Breast epithelium (tissue), 3 donors: ENCODE measurements around the gene PAPSS2.

Experiments
- CTCF ChIP-seq, 3 donors: fragments of 450-650 bp; IDR thresholded peaks; one replicate each; pipeline ENCODE4 v1.5.1; 2016 to 2017; ENCODE audit warnings: antibody characterized with exemption in 3 of 3, mild to moderate bottlenecking in 3 of 3, moderate library complexity in 3 of 3
- POLR2A ChIP-seq: fragments of 450-650 bp; IDR thresholded peaks from one replicate; pipeline ENCODE4 v1.6.1; 2016; ENCODE audit warnings: antibody characterized with exemption, mild to moderate bottlenecking, moderate library complexity
- POLR2AphosphoS5 ChIP-seq, 3 donors: sonication (generic); formaldehyde crosslinking; IDR thresholded peaks; one replicate each; pipeline ENCODE4 v1.6.1; 2017; ENCODE audit warnings: antibody characterized with exemption in 3 of 3

GRCh38 chr10:87643920-87644319 is 15.8 kb upstream of the PAPSS2 start:
- TF ChIP-seq CTCF (IDR thresholded peaks at IDR 0.05) (no peak), POLR2A (no peak), POLR2AphosphoS5 (IDR thresholded peaks at IDR 0.05) (no peak)
